Colonic mucosa (tissue), 4 donors: ENCODE data around the gene DAAM2. TPM values are rescaled to one million over a fixed set of nuclear protein-coding genes. Genes with fewer than 3 reads are reported as not detected.

Source experiments
- DNase-seq: peaks from one replicate; pipeline ENCODE4 v3.0.0-alpha.2; 2020
- H3K27ac ChIP-seq: fragments of 200-600 bp; one replicate; pipeline ENCODE4 v1.8.0; 2021
- H3K27me3 ChIP-seq: fragments of 200-600 bp; one replicate; pipeline ENCODE4 v1.8.0; 2021
- H3K36me3 ChIP-seq: fragments of 200-600 bp; one replicate; pipeline ENCODE4 v1.8.0; 2021
- H3K4me1 ChIP-seq: fragments of 200-600 bp; one replicate; pipeline ENCODE4 v1.8.0; 2021; ENCODE audit warnings: mild to moderate bottlenecking
- H3K4me3 ChIP-seq: fragments of 200-600 bp; one replicate; pipeline ENCODE4 v1.8.0; 2021
- H3K9ac ChIP-seq, 2 donors: one replicate each; pipeline ENCODE4 v1.7.0; 2013; ENCODE audit warnings: control low read depth in 2 of 2, low read depth in 2 of 2, low read length in 2 of 2
- H3K9me3 ChIP-seq: fragments of 200-600 bp; one replicate; pipeline ENCODE4 v1.8.0; 2021
- CTCF ChIP-seq: fragments of 200-600 bp; IDR thresholded peaks from one replicate; pipeline ENCODE4 v1.8.0; 2022; ENCODE audit warnings: antibody characterized with exemption, mild to moderate bottlenecking
- intact Hi-C: fragments of 100-400 bp; cut with DNase I; formaldehyde crosslinking; loops from one replicate; pipeline ENCODE4 v1.14.1; 2022
- total RNA-seq, 2 donors: library from RNA; stranded (reverse); fragmentation: NEBNext Ultra II Directional in 1 of 2; extraction: Animal tissue kit (Norgen Biotek cat#: 25700) in 1 of 2; gene quantifications; one replicate each; pipeline ENCODE4 v1.2.1, GENCODE V29; 2021
- donor health status: healthy.
- donor health status: DM: no; HTN: no; CAD: no.
- donor health status: DM: no; HTN: no; CAD: no.

DAAM2 gene
- total RNA-seq, 2 donors from 2014 or later, result 3.6 to 6.9 TPM

GRCh38 chr6:39873439-39873838, 81.3 kb downstream of the DAAM2 start:
- TF ChIP-seq CTCF, result no peak
- Histone ChIP-seq H3K9ac (no peak overlapping the region), H3K4me1 (no peaks in the 10 kb centered on the region), H3K4me3 (no peak overlapping the region), H3K9me3 (no peaks in the 10 kb centered on the region), H3K27me3 (no peaks in the 10 kb centered on the region), H3K27ac (no peak overlapping the region), H3K36me3 (no peaks in the 10 kb centered on the region)
- intact Hi-C loops, result no loop called here
- DNase-seq, result no peak

GRCh38 chr6:39876111-39876510, 83.9 kb downstream of the DAAM2 start:
- Histone ChIP-seq H3K4me3 (no peak overlapping the region), H3K9ac (no peak overlapping the region), H3K36me3 (no peaks in the 10 kb centered on the region), H3K27me3 (no peaks in the 10 kb centered on the region), H3K27ac (no peak overlapping the region), H3K4me1 (no peaks in the 10 kb centered on the region), H3K9me3 (no peaks in the 10 kb centered on the region)
- TF ChIP-seq CTCF, result no peak
- no peak for DNase-seq
- intact Hi-C loops, result no loop called here

- Histone ChIP-seq H3K9ac (no peak overlapping the region), H3K9me3 (no peaks in the 10 kb centered on the region), H3K36me3 (no peaks in the 10 kb centered on the region), H3K4me1 (no peaks in the 10 kb centered on the region), H3K27ac (no peak overlapping the region), H3K27me3 (no peaks in the 10 kb centered on the region), H3K4me3 (no peak overlapping the region)
- no peak for DNase-seq
- no peak for TF ChIP-seq CTCF
- intact Hi-C loops, result no loop called here
Observed at GRCh38 chr6:39876826-39877225, 84.7 kb downstream of the DAAM2 start.

GRCh38 chr6:39879535-39879934, 87.4 kb downstream of the DAAM2 start:
- Histone ChIP-seq H3K9ac (no peak overlapping the region), H3K27me3 (no peaks in the 10 kb centered on the region), H3K36me3 (no peaks in the 10 kb centered on the region), H3K9me3 (no peaks in the 10 kb centered on the region), H3K27ac (no peak overlapping the region), H3K4me3 (no peak overlapping the region), H3K4me1 (no peaks in the 10 kb centered on the region)
- intact Hi-C loops, result no loop called here
- no peak for TF ChIP-seq CTCF
- no peak for DNase-seq

- H3K27me3 ChIP-seq, result no peaks in the 10 kb centered on the region
- H3K4me3 ChIP-seq, result no peak overlapping the region
- H3K36me3 ChIP-seq, result no peaks in the 10 kb centered on the region
- H3K9ac ChIP-seq, result no peak overlapping the region
- intact Hi-C loops, result no loop called here
- no peak for DNase-seq
- no peak overlapping the region for H3K27ac ChIP-seq
- no peak for TF ChIP-seq CTCF
- H3K9me3 ChIP-seq, result no peaks in the 10 kb centered on the region
- H3K4me1 ChIP-seq, result no peaks in the 10 kb centered on the region
Observed at GRCh38 chr6:39880594-39880993, 88.4 kb downstream of the DAAM2 start.
